GM21717 (cell line): ENCODE results near the gene BANK1.

ENCODE experiments used
- ATAC-seq: cut with Tn5 transposase; IDR thresholded peaks from one replicate; pipeline ENCODE4 v1.9.1; 2021; ENCODE audit warnings: mild to moderate bottlenecking, moderate library complexity; ENCODE audit not compliant: unreplicated experiment

The BANK1 gene

GRCh38 chr4:101818362-101818761, 27.8 kb downstream of the BANK1 start:
- ATAC-seq: no peak

- no peak for ATAC-seq
Measured at GRCh38 chr4:101823864-101824263, 33.3 kb downstream of the BANK1 start.

DNA sequence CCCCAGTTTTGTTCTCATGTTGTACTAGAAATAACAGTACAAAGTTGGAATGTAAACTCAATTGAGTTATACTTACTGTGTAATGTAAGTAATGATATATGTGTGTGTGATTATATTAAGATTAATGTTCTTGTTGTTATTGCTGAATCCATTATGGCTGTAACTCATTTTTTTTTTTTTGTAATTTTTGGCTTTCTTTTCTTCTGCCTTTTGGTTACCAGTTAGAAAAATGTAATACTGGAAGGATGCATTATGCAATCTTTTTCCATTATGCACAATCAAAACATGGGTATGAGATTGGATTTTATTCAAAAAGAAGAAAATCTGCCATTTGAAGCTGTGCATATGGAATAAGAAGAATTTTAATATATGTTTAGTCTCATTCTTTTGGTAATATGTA, 34.0 kb downstream of the BANK1 start:
- no peak for ATAC-seq

- no peak for ATAC-seq
Measured at GRCh38 chr4:101825953-101826352, 35.4 kb downstream of the BANK1 start.

GRCh38 chr4:101831816-101832215, 41.3 kb downstream of the BANK1 start:
- no peak for ATAC-seq

DNA sequence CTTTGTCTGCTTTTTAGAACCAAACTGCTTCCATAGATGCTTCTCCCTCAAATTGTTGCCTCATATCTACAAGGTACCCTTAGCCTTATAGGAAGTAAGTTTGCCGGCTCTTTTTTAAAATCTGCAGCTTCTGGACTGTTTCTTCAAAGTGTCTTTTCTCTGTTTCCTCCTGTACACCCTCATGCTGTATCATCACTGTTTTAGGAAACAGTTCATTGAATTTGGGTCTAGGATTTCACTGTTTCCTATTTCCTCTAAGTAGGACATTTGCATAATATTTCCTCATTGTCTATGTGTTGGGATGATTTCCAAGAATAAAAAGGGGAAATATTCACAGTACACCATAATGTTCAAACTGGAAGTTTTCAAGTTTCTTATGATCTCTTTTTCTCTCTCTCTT, 43.0 kb downstream of the BANK1 start:
- no peak for ATAC-seq

DNA sequence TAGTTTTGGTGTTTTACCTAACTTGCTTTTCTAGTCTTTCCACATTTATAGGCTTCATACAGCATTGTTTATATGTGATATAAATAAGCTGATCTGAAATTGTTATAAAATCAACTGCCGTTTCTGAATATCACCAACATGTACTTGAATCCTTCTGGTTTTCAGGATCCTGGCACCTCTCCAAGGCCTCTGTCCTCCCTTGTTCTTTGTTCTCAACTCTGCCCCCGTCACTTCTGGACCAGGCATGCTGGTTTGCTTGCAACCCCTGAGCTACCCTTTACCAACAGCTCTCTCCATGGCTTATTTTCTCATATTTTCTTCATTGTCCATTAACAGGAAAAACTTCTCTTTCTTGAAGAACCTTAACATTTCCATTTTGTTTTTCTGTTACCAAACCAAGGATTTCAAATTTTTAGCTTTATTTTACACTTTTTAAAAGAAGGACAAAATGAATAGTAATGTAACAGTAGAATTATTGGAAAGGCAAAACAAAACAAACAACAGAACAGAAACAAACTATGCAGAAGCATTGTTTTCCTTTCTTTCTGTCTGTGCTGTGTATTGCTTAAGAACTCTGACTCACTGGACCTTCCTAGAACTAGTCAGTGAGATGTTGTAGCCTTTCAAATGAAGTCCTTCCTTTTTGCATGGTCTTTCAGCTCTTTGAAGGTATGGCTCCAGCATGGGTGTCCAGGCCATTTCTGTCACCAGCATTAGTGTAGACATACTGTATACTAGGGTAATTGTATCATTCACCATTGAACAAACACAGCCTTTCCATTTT, 44.8 kb downstream of the BANK1 start:
- no peak for ATAC-seq

DNA sequence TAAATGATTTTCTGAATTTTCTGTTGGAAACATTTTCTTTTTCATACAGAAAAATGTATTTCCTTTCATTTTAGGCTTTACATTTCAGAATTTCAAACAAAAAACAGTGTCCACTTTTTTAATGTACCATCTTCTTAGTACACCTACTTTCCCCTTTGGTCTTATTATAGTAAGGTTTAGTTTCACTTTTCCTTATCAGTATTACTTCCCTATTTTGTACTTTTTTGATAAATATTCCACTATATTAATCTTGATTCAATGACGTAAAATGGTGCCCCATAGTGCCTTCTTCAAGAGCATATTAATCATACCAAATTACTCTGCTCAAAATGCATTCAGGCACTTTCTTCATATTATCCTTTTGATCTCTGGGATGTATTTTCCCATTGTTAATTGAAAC, 52.5 kb downstream of the BANK1 start:
- no peak for ATAC-seq

DNA sequence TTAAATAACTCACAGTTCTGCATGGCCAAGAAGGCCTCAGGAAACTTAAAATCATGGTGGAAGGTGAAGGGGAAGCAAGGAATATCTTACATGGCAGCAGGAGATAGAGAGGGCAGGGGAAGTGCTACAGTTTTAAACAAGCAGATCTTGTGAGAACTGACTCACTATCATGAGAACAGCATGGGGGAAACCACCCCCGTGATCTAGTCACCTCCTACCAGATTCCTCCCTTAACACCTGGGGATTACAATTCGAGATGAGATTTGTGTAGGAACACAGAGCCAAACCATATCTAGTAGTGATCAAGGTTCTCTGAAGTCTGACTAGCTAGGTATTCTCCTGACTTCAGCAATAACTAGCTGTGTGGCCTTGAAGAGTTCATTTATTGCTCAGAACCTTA, 56.0 kb downstream of the BANK1 start:
- ATAC-seq: no peak

- peak; percentile 41 for ATAC-seq
Measured at GRCh38 chr4:101850698-101851097, 60.2 kb downstream of the BANK1 start.

DNA sequence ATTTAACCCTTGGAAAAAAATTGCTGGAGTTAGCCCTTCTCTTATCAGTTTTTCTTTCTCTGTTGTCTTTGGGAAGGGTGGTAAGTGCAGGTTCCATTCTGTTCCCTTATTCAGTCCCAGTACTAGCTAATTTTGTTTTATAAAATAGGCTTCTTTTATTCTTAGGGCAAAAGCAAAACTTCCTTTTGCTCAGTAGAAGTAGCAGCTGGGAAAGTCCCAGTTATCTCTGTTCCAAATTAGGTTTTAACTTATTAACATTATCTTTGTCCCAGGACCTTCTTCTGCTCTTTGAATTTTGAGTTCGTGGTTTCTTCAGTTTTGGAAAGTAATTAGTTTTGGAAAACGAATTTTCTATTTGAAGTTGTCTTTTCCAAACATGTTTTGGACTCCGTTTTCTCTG, 61.1 kb downstream of the BANK1 start:
- ATAC-seq: no peak

GRCh38 chr4:101853028-101853427, 62.5 kb downstream of the BANK1 start:
- ATAC-seq: peak; percentile 69

DNA sequence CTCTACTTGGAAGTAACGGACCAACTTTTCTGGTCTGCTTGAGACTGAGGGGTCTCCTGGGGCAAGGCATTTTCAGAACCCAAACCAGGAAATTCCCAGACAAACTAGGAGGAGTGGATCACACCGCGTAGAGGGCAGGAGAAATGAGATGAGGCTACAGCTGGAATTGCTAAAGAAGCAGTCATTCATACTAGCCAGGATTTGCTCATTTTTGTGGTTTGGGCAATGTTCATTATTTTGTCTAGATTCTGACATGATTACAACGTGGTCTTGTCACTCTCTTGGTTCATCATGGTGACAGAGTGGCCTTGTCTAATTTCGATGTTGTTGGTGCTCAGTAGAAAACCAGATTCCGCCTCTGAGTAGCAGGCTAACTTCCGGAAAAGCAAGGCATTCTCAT, 63.2 kb downstream of the BANK1 start:
- ATAC-seq: no peak

DNA sequence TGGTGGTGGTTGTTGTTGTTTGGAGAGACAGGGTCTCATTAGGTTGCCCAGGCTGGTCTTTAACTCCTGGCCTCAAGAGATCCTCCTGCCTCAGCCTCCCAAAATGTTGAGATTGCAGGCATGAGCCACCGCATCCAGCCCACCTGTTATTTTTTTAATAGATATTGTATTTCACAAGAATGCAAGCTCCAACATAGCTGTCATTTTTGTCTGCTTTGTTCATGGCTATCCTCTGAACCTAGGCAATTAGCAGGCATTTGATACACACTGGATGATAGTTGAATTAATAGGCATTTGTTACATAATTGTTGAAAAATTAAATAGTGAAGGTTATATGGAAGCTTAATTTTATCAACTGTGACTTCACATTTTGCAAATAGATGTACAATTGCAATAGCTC, 64.7 kb downstream of the BANK1 start:
- no peak for ATAC-seq

DNA sequence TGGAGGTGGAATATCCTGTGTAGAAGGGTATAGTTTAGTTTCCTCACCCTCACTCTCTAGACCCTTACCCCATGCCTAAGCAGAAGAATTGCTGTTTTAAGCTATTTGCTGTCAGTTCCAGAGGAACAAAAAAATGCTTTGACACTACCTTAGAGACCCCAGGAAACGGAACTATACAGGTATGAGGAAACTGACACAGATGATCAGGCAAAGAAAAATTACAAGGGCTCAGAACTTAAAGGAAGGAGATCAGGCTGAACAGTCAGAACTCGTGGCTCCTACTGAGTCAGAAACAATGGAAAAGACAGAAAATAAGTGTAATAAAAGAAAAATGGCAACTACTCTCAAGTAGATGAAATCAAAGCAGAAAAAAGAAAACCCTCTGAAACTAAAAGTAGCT, 65.6 kb downstream of the BANK1 start:
- no peak for ATAC-seq

GRCh38 chr4:101857176-101857575, 66.6 kb downstream of the BANK1 start:
- ATAC-seq: no peak

GRCh38 chr4:101858641-101859040, 68.1 kb downstream of the BANK1 start:
- no peak for ATAC-seq

- no peak for ATAC-seq
Measured at GRCh38 chr4:101862595-101862994, 72.1 kb downstream of the BANK1 start.

DNA sequence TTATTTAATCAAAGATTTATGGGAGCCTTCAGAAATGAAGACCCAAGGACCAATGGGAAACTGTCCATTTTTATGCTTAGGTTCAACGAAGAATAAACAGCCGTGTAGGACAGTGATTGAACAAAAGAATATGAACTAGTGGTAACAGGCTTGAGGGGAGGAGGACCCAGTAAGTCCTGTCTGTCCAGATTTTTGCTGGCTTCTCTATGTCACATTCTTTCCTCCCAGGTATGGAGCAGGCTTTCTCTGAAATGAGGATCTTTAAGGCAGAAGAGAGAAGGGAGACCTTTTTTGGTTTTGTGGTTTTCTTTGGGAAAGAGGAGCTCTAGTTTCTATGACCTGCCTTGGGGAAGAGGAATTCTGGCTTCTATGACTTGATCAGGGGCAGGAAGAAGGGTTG, 74.1 kb downstream of the BANK1 start:
- no peak for ATAC-seq

DNA sequence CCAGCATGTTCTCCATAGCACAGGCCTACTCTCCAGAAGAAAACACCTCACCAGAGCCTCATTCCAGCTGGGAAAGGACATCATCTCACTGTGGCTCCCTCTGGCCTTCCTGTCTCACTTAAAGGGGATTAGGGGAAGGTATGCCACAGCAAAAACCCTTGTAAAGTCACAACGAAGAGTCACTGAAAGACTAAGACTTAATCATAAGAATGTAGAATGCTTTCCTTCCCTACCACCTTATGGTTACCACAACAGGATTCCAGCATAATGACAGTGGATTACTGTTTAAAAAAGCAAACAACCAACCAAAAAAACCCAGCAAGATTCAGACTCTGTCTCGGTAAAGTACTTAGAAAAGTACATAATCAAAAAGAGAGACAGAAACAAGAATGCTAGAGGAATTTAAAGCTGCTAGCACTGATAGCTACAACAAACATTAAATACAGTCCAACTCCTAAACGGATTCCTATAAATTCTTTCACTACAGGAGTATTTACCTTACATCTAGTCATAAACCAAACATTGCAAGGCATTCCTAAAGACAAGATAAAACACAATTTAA, 75.1 kb downstream of the BANK1 start:
- ATAC-seq: no peak

DNA sequence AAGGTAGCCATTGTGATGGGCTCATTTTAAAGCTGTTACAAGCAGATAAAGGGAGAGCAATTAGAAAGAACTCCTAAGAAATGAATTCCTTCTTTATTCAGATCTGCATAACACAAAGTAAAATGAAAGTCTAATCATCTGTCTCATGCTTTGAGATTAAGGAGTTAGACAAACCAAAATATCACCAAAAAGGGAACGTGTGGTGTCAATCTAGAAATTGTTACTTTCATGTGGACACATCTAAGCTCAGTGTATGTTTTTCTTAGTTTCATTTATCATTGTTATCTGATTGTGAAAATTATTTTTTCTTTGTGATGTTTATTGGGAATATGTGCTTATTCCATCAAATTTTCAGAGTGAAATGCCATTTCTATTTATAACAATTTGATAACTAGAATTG, 80.3 kb downstream of the BANK1 start:
- no peak for ATAC-seq

DNA sequence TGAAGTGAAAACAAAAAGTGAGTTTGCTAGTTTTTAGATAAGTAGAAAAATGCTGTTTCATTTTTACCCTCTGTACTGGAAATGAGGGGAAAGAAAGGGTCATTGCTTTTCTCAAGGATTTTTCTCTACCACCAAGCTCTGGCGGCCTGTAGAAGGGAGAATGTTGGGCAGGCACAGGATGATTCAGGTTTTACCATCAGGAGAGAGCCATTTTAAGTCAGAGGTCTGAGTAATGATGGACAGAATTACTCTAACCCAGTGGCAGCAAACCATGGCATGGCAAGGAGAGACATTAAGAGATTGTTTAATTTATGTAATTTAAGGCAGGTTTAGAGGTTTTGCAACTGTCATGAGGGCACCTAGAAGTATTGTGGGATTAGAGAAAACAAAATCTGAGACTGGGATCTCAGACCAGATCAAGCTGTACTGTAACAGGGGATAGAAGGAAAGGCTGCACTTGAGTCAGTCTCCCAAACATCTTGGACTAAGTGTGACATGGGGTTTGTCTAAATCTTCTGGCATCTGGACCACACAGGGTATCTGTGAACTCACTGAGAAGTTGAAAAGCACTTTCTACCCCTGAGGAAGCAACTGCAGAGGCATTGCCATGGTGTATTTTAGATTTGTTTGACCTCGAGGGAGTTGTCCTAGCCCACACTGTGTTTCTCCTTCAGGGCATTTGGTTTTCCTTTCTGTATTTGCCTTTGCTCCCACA, 81.6 kb downstream of the BANK1 start:
- ATAC-seq: no peak
